ENCODE data around the gene TMEM91. TPM values are rescaled to one million over a fixed set of nuclear protein-coding genes. Genes with fewer than 3 reads are reported as not detected.

The TMEM91 gene
- total RNA-seq, 1 donor from 2014 or later: 9.4 TPM

GRCh38 chr19:41409288-41409687 is 33.0 kb downstream of the TMEM91 start:
- DNase-seq (ENCODE audit: extremely low read depth, low read depth, low spot score): no peak

- no peak for DNase-seq (ENCODE audit: extremely low read depth, low read depth, low spot score)
Measured at GRCh38 chr19:41410336-41411054, 34.2 kb downstream of the TMEM91 start.

- DNase-seq (ENCODE audit: extremely low read depth, low read depth, low spot score): no peak
Measured at GRCh38 chr19:41411100-41411967, 35.0 kb downstream of the TMEM91 start.

GRCh38 chr19:41411968-41412265 is 35.6 kb downstream of the TMEM91 start:
- DNase-seq (ENCODE audit: extremely low read depth, low read depth, low spot score): no peak

GRCh38 chr19:41412953-41413352 is 36.6 kb downstream of the TMEM91 start:
- DNase-seq (ENCODE audit: extremely low read depth, low read depth, low spot score): no peak

GRCh38 chr19:41413947-41414346 is 37.6 kb downstream of the TMEM91 start:
- no peak for DNase-seq (ENCODE audit: extremely low read depth, low read depth, low spot score)

GRCh38 chr19:41414461-41414860 is 38.1 kb downstream of the TMEM91 start:
- DNase-seq (ENCODE audit: extremely low read depth, low read depth, low spot score): no peak

- no peak for DNase-seq (ENCODE audit: extremely low read depth, low read depth, low spot score)
Measured at GRCh38 chr19:41415154-41415571, 38.8 kb downstream of the TMEM91 start.

- no peak for DNase-seq (ENCODE audit: extremely low read depth, low read depth, low spot score)
Measured at GRCh38 chr19:41416194-41416674, 39.9 kb downstream of the TMEM91 start.

GRCh38 chr19:41420101-41420880 is 44.0 kb downstream of the TMEM91 start:
- no peak for DNase-seq (ENCODE audit: extremely low read depth, low read depth, low spot score)

- DNase-seq (ENCODE audit: extremely low read depth, low read depth, low spot score): no peak
Measured at GRCh38 chr19:41421314-41421713, 45.0 kb downstream of the TMEM91 start.

GRCh38 chr19:41421973-41422372 is 45.6 kb downstream of the TMEM91 start:
- no peak for DNase-seq (ENCODE audit: extremely low read depth, low read depth, low spot score)

- no peak for DNase-seq (ENCODE audit: extremely low read depth, low read depth, low spot score)
Measured at GRCh38 chr19:41422456-41422855, 46.1 kb downstream of the TMEM91 start.

- no peak for DNase-seq (ENCODE audit: extremely low read depth, low read depth, low spot score)
Measured at GRCh38 chr19:41422955-41423354, 46.6 kb downstream of the TMEM91 start.

- DNase-seq (ENCODE audit: extremely low read depth, low read depth, low spot score): no peak
Measured at GRCh38 chr19:41424335-41425173, 48.2 kb downstream of the TMEM91 start.

GRCh38 chr19:41425174-41426115 is 49.1 kb downstream of the TMEM91 start:
- DNase-seq (ENCODE audit: extremely low read depth, low read depth, low spot score): no peak

GRCh38 chr19:41426116-41426841 is 49.9 kb downstream of the TMEM91 start:
- no peak for DNase-seq (ENCODE audit: extremely low read depth, low read depth, low spot score)

GRCh38 chr19:41426952-41427646 is 50.8 kb downstream of the TMEM91 start, which contains the start of gene B3GNT8:
Gene B3GNT8, minus strand, starts transcription at chr19:41427374. Its CDS starts 596 bp downstream, at chr19:41426778.
- DNase-seq (ENCODE audit: extremely low read depth, low read depth, low spot score): no peak

Data from glomerular endothelial cell (primary cell).